Panc1 (cell line): Measurements from ENCODE around the gene DCTN3.
A peak's percentile ranks its signal among the peaks of the same experiment; 100 is the strongest.

ENCODE experiments used
- POLR2AphosphoS5 ChIP-seq: IDR thresholded peaks from 2 replicates; pipeline ENCODE4 v1.6.1; 2012; ENCODE audit warnings: mild to moderate bottlenecking, low read depth, low read length, moderate library complexity
- SIN3A ChIP-seq: IDR thresholded peaks from 2 replicates; pipeline ENCODE4 v1.6.1; 2012; ENCODE audit warnings: low read depth, mild to moderate bottlenecking, low read length, moderate library complexity, borderline replicate concordance; ENCODE audit not compliant: insufficient read depth
- TCF7L2 ChIP-seq: IDR thresholded peaks from 2 replicates; pipeline ENCODE4 v1.6.1; 2011; ENCODE audit warnings: mild to moderate bottlenecking, low read depth, low read length, inconsistent platforms
- TF ChIP-seq, protein P1 (sequence below): fragments of 450-650 bp; IDR thresholded peaks from 2 replicates; pipeline ENCODE4 v1.5.1; 2017; ENCODE audit warnings: mild to moderate bottlenecking
- TF ChIP-seq, protein P2 (sequence below), 2 experiments: IDR thresholded peaks; 2 replicates each; pipeline ENCODE4 v1.6.1; 2011 to 2012; ENCODE audit warnings: low read depth in 2 of 2, control low read depth in 1 of 2, low read length in 1 of 2, mild to moderate bottlenecking in 1 of 2, moderate library complexity in 1 of 2; ENCODE audit not compliant: insufficient read depth in 1 of 2

DNA sequence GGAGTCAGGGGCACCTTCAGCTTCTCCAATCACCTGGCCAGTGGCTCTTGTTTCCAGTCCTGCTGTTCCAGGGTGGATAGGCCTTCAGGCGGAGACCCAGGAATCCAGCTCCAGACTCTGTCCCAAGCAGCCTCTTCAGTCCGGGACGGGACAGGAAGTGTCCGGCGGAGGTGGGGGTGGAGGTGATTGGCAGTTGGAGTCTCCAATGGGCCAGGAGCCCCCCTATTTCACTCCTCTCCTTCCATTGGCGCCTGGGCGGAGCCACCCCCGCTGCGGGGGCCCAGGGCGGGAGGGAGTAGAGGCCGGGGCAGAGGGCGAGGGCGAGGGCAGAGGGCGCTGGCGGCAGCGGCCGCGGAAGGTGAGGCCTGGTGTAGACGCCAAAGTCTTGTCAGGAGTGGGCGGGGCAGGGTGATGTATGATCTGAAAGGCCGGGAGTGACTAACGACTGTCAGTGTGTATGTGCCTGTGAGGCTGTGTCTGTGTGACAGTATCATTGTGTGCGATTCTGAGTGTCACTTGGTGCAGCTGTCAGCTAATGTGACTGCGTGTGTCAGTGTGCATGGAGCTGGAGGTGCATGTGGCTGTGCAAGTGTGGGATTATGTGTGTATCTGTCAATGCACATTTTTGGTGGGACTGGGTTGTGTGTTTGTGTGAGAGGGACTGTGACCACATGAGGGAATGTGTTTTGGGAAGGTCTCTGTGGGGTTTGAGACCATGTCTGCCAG lies 31.7 kb upstream of the DCTN3 start, which contains the start of gene IL11RA:
- TF ChIP-seq, protein P1, sequence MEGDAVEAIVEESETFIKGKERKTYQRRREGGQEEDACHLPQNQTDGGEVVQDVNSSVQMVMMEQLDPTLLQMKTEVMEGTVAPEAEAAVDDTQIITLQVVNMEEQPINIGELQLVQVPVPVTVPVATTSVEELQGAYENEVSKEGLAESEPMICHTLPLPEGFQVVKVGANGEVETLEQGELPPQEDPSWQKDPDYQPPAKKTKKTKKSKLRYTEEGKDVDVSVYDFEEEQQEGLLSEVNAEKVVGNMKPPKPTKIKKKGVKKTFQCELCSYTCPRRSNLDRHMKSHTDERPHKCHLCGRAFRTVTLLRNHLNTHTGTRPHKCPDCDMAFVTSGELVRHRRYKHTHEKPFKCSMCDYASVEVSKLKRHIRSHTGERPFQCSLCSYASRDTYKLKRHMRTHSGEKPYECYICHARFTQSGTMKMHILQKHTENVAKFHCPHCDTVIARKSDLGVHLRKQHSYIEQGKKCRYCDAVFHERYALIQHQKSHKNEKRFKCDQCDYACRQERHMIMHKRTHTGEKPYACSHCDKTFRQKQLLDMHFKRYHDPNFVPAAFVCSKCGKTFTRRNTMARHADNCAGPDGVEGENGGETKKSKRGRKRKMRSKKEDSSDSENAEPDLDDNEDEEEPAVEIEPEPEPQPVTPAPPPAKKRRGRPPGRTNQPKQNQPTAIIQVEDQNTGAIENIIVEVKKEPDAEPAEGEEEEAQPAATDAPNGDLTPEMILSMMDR, result no peak
- TF ChIP-seq SIN3A, result peak; percentile 76
- no peak for TF ChIP-seq TCF7L2
- TF ChIP-seq, protein P2, sequence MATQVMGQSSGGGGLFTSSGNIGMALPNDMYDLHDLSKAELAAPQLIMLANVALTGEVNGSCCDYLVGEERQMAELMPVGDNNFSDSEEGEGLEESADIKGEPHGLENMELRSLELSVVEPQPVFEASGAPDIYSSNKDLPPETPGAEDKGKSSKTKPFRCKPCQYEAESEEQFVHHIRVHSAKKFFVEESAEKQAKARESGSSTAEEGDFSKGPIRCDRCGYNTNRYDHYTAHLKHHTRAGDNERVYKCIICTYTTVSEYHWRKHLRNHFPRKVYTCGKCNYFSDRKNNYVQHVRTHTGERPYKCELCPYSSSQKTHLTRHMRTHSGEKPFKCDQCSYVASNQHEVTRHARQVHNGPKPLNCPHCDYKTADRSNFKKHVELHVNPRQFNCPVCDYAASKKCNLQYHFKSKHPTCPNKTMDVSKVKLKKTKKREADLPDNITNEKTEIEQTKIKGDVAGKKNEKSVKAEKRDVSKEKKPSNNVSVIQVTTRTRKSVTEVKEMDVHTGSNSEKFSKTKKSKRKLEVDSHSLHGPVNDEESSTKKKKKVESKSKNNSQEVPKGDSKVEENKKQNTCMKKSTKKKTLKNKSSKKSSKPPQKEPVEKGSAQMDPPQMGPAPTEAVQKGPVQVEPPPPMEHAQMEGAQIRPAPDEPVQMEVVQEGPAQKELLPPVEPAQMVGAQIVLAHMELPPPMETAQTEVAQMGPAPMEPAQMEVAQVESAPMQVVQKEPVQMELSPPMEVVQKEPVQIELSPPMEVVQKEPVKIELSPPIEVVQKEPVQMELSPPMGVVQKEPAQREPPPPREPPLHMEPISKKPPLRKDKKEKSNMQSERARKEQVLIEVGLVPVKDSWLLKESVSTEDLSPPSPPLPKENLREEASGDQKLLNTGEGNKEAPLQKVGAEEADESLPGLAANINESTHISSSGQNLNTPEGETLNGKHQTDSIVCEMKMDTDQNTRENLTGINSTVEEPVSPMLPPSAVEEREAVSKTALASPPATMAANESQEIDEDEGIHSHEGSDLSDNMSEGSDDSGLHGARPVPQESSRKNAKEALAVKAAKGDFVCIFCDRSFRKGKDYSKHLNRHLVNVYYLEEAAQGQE (IDR thresholded peaks at IDR 0.05; ENCODE audit: insufficient read depth in 1 of 2, low read depth in 2 of 2, low read length in 1 of 2), result no peak
- peak; percentile 92 for TF ChIP-seq POLR2AphosphoS5
